ENCODE measurements around the gene RXRA.

- TF ChIP-seq CTCF (IDR thresholded peaks at IDR 0.05) (no peak), REST (IDR thresholded peaks at IDR 0.05; ENCODE audit: insufficient read depth in 1 of 2, low read depth in 2 of 2, low read length in 1 of 2) (no peak), POLR2AphosphoS5 (IDR thresholded peaks at IDR 0.05; ENCODE audit: low read depth, low read length) (no peak)
These were observed 101.0 kb downstream of the RXRA start for GRCh38 chr9:134427153-134427782.

Measured in Panc1 (cell line).